ENCODE measurements around the gene MAFG.

The MAFG gene

DNA sequence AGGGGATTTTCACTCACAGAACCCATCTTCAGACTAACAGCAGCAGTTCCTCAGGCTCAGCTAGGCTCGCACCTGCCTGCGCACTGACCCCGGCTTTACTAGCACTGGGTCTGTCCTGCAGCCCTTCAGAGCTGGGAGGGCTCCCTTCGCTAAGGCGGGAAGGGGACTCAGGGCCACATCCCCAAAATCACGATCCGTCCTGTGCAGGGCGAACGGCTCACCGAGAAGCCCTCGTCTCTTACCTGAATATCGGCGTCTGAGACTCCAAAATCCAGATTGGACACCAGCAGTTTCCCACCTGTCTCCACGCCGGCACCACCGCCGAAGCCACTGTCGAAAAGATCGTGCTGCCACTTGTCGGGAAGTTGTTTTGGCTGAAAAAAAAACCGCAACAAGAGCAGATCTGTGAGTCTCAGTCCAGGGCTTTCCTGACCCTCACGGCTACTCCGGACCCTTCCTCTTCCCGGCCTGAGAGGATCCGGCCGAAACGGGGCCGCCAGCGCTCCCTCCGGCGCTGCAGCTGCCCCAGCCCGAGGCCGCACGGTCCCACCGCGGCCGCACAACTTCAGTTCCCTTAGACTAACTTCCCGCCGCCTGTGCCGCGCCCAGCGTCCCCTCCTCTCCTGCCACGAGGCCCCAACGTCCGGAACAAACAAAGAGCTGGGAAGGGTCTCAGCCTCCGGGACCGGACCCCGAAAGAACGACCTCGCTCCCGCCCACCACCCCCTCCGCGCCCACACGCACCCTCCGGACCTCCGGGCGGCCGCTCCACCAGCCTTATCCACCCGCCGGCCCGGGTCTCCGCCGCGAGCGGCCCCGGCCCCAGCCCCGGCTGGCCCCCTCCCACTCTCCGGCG is 36.9 kb downstream of the MAFG start:
- DNase-seq: no peak

DNA sequence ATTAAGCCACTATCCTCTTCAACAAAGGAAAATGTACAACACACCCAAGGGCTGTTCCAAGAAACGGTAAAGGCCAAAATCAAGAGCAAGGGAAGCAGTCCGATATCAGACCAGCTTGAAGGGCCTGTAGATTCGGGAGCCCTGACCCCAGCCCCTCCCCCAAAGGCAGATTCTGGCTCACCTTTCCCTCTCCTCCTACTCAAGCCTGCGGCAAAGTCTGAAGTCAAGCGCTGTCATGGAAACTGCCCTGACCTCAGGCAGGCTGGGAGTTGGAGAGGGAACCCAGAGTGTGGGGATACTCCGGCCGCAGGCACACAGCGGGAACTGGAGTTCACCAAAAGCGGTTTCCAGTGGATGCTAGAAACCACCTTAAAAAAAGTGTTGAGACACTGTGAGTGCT is 37.9 kb downstream of the MAFG start:
- no peak for DNase-seq

GRCh38 chr17:81888988-81889595 is 38.4 kb downstream of the MAFG start:
- DNase-seq: no peak

DNA sequence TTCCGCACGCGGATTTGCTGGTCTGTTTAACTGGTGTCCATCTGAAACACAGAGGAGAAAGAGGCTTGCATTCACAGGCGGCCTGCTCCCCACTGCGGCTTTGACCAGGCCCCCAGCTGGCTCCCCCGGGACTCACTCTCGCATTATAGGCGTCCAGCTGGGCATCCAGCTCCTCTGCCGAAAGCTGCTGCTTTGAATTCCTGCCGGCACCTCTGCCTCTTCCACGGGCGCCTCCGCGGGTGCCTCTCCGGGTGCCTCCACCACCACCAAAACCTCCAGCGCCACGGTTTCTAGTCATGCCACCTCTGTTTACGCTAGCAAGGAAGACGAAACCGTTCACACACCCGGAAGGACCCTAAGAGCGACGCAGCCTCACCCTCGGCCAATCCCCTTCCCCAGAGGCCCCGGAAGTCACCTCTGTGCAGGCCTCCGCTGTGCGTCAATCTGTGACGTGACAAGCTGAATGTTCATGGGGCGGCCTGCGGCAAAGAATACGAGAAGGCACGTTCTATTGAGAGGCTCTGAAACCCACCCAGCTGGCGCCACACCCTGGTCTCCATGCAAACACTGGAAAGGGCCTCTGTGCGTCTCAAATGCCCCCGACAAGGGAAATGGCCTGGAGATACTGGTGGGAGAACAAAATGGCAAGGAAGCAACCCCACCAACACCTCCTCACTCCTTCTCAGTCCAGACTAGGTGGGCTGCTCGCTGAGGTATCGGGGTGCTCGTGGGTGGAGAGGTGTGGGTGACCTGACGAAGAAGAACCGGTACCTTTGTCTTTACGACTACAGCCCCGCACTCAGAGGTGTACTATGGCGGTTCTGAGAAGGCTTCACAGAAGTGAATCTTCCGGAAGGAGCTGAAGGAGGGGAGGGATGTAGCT is 39.2 kb downstream of the MAFG start:
- DNase-seq: no peak

DNA sequence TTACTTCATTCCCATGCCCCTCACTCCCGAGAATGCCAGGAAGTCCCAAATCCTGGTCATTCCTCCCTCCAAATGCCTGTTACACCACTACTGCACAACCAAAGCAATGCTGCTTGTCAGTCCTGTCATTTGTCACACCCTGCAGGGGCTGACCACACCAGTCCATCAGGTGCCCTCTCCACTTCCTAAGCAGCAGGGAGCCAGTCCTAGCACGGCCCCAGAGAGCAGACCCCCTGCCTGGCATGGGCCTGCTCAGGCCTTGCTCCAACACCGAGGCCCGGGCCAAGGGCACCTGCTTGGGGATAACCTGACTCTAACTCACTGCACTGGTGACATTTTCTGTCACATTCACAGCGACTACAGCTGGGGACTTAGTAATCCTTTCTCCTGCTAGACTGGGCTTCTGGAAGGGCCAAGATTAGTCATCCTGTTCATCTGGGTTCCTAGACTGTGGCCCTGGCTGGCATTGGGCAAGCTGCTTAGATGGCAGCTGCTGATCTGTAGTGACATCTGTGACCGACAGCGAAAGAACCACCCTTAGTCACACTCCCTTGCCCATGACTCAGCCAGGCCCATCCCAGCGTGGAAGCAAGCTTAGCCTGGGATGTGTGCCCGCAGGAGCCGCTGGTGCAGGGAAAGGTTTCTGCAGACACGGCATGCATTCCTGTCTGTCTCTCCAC is 41.5 kb downstream of the MAFG start:
- DNase-seq: no peak

DNA sequence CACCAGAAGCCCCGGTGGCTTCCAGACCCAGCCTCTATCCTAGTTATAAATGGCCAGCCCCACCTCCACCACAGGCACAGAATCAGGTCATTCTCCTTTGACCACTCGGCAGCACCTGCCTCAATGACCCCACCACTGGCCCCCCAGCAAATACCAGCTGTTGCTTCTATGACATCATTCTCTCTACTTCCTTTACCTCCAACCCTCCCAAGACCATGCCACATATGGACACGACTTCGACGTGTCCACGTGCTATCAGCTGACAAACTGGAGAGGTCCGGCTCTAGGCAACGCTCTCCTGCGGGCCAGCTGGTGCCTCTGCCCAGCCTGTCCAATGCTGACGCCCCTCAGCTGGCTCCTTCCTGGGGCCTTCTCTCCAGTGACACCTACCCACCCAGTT is 42.1 kb downstream of the MAFG start:
- DNase-seq: no peak

- no peak for DNase-seq
These were observed 42.6 kb downstream of the MAFG start for GRCh38 chr17:81884968-81885367.

GRCh38 chr17:81884520-81884919 is 43.0 kb downstream of the MAFG start:
- no peak for DNase-seq

DNA sequence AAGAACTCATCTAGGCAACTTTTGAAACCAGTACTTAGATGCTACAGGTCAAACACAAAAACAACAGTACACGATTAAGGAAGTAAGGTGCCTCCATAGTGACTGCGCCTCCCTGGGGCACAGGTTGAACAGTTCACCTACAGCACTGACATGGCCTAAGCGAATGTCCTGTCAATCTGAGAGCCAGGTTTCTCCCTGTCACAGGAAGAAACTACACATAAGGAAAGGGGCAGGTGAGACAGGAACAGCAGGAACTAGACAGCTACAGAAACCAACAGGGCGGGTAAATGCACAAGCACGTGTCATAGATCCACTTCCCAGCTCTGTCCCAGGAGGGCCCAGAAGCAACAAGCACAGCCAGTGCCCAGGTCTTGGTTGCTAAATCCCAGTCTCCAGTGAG is 48.4 kb downstream of the MAFG start:
- no peak for DNase-seq

GRCh38 chr17:81878294-81878693 is 49.2 kb downstream of the MAFG start:
- no peak for DNase-seq

DNA sequence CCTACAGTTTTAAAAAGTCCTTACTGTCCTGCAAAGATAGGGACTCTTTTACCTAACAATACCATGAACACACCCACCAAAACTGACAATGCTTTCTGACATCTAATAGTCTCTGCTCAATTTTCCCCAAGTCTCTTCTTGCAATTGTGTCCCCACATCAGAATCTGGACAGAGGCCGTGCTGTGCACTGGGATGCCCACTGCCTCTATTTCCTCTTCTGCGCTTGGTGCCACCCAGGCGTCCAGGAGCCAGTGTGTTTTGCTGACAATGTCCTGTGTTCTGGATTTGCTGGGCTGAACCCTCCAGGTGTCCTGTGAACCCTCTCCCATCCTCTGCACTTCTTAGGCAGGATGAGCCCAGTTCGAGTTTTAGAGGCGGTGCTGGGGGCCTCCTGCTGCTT is 50.0 kb downstream of the MAFG start:
- DNase-seq: no peak

DNA sequence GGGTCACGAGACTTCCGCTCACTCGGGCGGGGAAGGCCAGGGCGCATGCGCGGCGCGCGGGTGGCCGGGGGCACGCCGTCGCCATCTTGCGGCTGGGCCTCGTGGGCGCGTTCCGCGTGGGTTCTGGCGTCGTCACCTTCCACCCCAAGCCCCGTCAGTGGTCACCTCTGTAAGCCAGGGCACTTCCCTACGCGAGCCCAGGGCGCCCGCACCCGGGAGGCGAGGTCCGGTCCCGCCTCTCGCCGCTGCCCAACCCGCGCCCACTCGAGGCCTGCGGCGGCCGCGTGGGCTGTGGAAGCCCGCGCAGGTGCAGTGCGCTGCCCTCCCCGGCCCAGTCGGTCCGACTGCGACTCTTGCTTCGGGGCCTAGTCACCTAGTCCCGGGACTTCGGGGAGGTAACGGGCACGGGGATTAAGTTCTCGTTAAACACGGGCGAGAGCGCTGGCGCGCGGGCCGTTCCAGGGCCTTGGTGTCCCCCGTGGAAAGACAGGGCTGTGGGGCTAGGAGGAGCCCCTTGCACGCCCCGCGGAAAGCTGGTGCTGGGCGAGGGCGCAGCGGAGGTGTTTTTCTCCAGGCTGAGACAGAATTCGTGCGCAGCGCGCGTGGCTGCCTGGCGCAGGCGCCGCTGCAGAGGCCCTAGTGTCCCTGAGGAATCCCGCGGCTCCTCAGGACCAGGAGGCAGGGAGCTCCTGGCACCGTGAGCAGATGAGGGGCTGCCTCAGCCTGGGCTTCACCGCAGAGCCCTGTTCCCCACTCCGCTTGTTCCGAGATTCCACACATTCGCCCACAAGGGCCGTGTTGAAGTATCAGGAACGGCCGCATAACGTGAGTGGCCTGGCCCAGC is 55.9 kb downstream of the MAFG start:
- DNase-seq: peak; percentile 88 to 95 (median 92)

DNA sequence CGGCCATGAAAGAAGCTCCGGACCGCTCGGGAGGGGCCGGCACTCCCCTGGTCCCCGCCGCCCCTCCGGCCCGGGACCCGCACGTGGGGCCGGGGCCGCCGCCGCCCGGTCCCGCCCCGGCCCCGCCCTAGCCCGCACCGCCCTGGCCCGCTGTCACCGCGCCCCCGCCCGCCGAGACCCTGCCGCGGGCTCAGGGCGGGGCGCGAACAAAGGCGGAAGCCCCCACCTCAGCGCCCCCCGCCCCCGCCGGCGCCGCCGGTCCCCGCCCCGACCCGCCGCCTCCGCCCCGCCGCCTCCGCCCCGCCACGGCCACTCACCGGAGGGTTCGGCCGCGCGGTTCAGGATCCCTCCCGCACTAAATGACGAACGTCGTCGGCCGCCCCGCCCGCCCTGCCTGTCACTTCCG is 56.6 kb downstream of the MAFG start, which contains the start of gene ARHGDIA:
Gene ARHGDIA (minus strand): TSS at position 357 of the 406 bp plus-strand sequence. CDS start 1,407 bp downstream, outside the sequence.
- DNase-seq: no peak

DNA sequence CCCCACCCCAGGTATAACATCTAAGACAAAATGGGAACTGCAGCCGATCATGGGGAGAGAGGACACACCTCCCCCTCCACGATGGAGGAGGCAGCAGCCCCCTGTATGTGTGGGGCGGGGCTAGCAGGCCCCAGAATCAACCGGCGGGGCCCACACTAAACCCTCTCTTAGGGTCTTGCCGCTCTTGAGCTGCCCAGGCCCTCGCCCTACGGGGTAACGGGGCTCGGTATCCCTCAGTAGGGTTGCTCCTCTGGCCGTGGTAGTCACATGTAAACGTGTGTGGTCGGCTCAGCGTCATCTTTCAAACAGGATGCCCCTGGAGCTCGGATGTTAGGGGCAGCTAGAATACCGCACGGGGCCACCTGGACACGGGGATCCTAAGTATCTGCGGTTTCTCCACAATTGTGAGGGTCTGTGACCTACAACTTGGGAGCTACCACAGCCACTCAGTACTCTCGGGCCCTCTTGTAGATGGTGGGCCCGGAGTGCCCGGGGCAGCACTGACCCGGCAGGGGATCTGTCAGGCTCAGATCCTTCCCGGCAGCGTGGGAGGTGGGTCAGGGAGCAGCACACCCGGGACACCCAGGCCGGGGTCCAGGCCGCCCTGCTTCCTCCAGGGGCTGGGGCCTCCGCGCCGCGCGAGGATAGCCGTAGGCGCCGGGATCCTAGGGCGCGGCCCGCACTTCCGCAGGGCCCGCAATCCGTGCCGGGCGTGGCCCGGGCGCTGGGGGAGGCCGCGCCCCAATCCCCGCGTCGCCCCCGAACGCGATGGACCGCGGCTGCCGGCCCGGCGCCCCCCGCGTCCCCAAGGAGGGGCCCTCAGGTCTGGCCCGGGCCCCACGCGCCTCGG is 57.2 kb downstream of the MAFG start:
- peak in 1 of 4 experiments; percentile 29 for DNase-seq

- DNase-seq: peak in 2 of 4 experiments; percentile 24 to 28
These were observed 58.1 kb downstream of the MAFG start for GRCh38 chr17:81869221-81870130.

DNA sequence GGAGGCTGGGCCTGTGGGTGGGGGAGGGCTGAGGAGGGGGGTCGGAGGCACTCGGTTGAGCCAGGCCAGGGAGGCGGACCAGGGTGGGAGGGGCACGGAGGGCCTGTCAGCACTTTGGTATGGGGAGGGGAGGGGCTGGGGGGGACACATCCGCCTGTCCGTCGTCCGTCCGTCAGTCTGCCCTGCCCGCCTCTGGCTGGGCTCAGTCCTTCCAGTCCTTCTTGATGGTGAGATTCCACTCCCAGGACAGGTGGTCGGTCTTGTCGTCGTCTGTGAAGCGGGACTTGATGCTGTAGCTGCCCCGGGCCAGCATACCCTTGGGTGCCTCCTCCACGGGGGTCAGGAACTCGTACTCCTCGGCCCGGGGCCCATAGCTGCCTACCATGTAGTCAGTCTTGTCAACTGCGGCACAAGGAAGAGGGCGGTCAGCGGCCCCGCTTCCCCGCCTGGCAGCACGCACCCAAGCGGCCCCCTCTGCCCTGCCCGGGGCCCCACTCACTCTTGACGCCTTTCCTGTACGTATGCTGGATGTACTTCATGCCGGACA is 58.8 kb downstream of the MAFG start:
- DNase-seq: no peak

All from activated naive CD4-positive, alpha-beta T cell (primary cell).